AG04449 (cell line): ENCODE measurements around the gene M1AP.

Experiments
- CTCF ChIA-PET: fragments of 350-600 bp; formaldehyde crosslinking; extraction: SDS; loops from one replicate; lab custom pipeline; 2021; ENCODE audit warnings: antibody characterized with exemption; lab: Yijun Ruan, JAX
- POLR2A ChIA-PET: fragments of 400-600, 350-600 bp; formaldehyde crosslinking; extraction: SDS; loops from one replicate; lab custom pipeline; 2020; ENCODE audit warnings: antibody characterized with exemption, inconsistent platforms; lab: Yijun Ruan, JAX
- DNase-seq: peaks from one replicate; pipeline ENCODE4 v3.0.0-alpha.2; 2010; ENCODE audit warnings: low read depth, low spot score
- H3K4me3 ChIP-seq: 2 replicates; pipeline ENCODE4 v1.5.1; 2011; ENCODE audit warnings: low read depth, mild to moderate bottlenecking, control low read depth, low read length
- TF ChIP-seq, protein P1 (sequence below): IDR thresholded peaks from one replicate; pipeline ENCODE4 v1.5.1; 2011; ENCODE audit warnings: mild to moderate bottlenecking, moderate library complexity, low read length, control low read depth, inconsistent platforms; ENCODE audit not compliant: insufficient read depth; ENCODE audit errors: missing control alignments

The M1AP gene

DNA sequence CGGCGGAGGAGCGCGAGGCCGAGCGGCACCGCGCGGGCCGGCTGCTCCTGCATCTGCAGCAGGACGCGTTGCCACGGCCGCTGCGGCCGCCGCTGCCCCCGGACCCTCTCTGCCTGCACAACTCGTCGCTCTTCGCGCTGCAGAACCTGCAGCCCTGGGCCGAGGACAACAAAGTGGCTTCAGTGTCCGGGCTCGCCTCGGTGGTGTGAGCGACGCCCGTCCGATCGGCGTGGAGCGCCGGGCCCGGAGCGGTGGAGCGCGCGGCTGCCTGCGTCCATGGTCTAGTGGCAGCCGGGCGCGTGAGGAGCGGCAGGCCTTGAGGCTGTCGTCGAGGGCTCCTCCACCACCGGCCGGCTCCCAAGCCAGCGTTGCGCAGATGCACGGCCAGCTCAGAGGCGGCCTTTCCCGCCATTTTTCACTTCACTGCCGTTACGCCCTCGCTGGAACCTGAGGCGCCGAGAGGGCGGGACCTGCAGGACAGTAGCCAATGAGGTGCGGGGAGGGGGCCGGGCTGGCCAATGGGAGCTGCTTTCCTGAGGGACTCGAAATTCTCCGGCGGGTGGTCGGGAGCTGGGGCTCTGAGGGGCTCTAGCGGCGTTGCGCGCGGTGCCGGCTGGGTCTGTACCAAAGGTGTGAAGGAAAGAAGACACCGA lies 132.0 kb downstream of the M1AP start:
- H3K4me3 ChIP-seq: peak overlapping the region; percentile 8; the same call in 1 of the 2 replicates
- no peak for DNase-seq
- POLR2A ChIA-PET: interaction anchor here (0.6 to 0.8 kb wide), 2 partner anchors 9 to 14 kb away, joined by 3 to 5 read pairs; partner anchors contain the start of genes HTRA2 and PCGF1
- TF ChIP-seq, protein P1, sequence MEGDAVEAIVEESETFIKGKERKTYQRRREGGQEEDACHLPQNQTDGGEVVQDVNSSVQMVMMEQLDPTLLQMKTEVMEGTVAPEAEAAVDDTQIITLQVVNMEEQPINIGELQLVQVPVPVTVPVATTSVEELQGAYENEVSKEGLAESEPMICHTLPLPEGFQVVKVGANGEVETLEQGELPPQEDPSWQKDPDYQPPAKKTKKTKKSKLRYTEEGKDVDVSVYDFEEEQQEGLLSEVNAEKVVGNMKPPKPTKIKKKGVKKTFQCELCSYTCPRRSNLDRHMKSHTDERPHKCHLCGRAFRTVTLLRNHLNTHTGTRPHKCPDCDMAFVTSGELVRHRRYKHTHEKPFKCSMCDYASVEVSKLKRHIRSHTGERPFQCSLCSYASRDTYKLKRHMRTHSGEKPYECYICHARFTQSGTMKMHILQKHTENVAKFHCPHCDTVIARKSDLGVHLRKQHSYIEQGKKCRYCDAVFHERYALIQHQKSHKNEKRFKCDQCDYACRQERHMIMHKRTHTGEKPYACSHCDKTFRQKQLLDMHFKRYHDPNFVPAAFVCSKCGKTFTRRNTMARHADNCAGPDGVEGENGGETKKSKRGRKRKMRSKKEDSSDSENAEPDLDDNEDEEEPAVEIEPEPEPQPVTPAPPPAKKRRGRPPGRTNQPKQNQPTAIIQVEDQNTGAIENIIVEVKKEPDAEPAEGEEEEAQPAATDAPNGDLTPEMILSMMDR: no peak
- CTCF ChIA-PET: interaction anchor here (1.9 to 2.0 kb wide), 2 partner anchors 10 to 13 kb away, joined by 4 read pairs; partner anchors contain the start of genes AUP1, DQX1 and HTRA2

GRCh38 chr2:74515271-74515980 lies 132.7 kb downstream of the M1AP start:
- no peak overlapping the region for H3K4me3 ChIP-seq
- TF ChIP-seq, protein P1: no peak
- CTCF ChIA-PET: interaction anchor here (2.0 kb wide), 1 partner anchor 11 kb away, joined by 4 read pairs; the partner anchor contains the start of gene DQX1
- no peak for DNase-seq
- POLR2A ChIA-PET: interaction anchor here (0.8 kb wide), 1 partner anchor 8 kb away, joined by 3 read pairs; the partner anchor contains the start of gene PCGF1

GRCh38 chr2:74514368-74515270 lies 133.5 kb downstream of the M1AP start, which contains the start of gene TLX2:
Gene TLX2, plus strand, starts transcription at chr2:74514450. Its CDS starts 357 bp downstream, at chr2:74514807.
- ChIA-PET CTCF (interaction anchor here (2.0 kb wide), 1 partner anchor 12 kb away, joined by 4 read pairs; the partner anchor contains the start of gene DQX1), POLR2A (no interaction called here)
- no peak for DNase-seq
- no peak within 1 kb of the TSS for H3K4me3 ChIP-seq
- TF ChIP-seq, protein P1: no peak

DNA sequence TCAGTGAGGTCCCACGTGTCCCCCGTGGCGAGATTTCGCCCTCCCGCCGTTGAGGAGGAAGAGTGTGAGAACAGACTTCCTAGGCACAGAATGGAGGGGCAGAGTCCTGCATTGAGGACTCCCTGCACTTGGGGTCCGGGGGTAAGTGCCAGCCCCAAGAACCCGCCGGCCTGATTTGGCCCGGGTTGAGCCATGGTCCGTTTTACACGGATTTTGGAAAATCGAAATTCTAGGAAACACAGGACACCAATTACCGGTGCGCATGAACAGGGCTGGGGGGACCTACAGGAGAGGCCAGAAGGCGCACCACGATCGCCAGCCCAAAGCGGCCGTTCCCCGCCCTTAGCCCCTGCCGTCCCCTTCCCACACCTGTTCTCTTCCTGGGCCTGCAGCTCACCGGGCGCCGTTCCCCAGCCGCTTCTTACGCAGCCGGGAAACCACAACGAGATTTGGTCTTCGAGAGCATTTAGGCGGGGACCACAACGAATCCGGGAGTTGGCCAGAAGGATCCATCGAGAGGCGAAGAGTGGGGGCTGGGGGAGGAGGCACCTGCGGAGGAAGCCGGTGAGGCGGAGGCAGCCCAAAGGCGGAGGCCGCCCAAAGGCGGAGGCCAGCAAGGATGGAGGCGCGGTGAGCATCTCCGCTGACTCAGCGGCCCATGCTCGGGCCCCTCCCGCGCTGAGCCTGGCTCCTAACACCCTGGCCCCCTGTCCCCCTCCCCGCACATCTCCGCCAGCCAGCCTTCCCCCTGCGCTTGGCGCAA lies 134.3 kb downstream of the M1AP start:
- DNase-seq: no peak
- TF ChIP-seq, protein P1: no peak
- H3K4me3 ChIP-seq: no peak overlapping the region
- ChIA-PET CTCF (interaction anchor here (1.1 kb wide), 1 partner anchor 10 kb away, joined by 3 read pairs; no protein-coding TSS in a partner anchor), POLR2A (no interaction called here)

DNA sequence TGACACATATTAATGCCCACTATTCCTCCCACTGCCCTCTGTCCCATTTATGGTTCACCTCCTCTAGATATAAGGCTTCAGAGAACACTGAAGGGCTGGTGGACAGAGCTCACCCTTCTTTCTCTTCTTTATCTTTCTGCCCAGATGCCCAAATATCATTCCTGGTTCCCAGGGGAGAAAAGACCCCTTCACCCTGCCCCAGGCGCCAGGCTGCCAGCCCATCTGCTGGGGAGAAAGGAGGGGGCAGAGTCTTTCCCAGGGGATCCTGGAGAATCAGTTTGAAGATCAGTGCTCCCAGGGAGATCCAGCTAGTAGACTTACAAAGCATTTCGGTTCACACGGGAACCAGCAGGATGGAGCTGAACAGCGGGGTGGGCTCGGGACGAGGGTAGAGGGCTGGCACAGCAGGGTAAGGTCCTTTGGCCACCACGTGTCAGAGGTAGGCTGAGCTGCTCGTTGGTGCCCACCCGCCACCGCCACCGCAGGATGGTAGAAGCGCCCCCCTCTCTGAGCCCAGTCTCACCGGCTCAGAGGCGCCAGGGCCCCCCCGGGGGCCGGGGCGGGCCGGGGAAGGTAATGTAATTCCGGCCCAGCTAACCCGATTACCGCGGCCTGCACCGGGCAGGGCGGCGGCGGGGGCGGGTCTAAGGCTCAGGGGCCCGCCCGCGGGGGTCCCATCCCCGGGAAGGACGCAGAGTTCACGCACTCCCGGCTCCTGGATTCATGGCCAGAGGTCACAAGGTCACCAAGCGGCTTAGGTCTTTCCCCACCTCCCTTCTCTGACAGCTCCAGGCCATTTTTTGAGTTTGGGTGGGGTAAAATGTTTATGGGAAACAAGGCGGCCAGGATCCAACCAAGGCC lies 135.2 kb downstream of the M1AP start:
- TF ChIP-seq, protein P1: no peak
- POLR2A ChIA-PET: no interaction called here
- CTCF ChIA-PET: interaction anchor here (1.0 to 1.1 kb wide), 2 partner anchors 9 to 19 kb away, joined by 3 read pairs; no protein-coding TSS in a partner anchor
- no peak overlapping the region for H3K4me3 ChIP-seq
- DNase-seq: no peak
